COLO668 (cell line): ENCODE measurements around the gene CHCHD6.

Experiments
- DNase-seq: peaks from one replicate; lab custom pipeline; 2025; ENCODE audit not compliant: unreplicated experiment; lab: John Stamatoyannopoulos, UW

CHCHD6 gene

DNA sequence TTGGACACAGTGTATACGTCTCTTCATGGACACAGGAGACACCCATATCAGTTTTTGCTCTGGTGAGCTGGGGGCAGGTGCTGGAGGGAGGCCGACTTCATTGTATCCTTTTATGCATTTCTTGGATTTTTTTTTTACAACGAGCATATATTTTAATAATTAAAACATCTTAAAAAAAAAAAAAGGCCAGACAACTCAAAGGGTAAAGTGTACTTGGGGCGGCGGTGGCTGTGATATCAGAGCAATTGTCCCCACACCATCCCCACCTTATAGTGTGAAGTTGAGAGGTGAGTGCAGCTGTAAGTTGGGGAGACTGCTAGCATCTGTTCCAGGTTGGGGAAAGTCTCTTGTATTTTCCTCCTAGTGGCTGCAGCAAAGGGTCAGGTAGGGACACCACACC, 266.9 kb downstream of the CHCHD6 start:
- no peak for DNase-seq

DNA sequence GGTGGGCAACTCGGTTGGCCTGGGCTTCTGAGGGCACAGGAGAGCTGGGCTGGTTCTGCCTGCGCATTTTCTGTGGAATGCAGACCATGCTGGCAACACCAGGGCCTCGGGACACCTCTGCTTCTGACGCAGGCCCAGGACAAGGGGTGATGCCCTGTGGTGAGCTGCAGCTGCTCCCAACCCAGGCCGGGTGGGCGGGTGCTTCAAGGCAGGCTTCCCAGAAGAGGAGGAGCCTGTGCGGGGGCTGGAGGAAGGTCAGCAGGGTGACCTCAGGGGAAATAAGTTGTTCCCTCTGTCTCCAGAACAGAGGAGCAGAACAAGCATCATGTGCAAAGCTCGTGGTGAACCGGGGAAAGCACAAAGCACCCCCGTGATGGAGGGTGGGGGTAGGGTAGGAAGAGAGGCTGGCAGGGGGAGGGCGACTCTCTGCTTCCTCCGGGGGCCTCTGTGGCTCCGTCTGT, 267.9 kb downstream of the CHCHD6 start:
- no peak for DNase-seq

DNA sequence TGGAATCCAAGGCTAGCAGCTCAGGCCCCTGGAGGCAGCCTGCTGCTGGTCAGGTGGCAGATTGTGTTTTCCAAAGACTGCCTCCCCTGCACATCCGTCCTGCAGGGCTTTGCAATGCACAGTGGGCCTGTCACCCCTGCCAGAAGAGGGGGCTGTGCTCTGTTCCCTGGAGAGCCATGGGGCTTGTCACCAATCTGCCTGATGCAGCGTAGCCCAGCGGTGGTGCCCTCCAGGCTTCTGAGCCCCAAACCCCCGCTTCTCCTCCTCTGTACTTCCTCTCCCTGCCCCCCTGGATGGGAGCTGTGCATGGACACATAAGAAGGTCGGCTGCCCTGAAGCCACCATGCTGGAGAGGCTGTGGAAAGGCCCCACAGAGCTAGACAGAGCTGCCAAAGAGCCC, 268.8 kb downstream of the CHCHD6 start:
- no peak for DNase-seq

DNA sequence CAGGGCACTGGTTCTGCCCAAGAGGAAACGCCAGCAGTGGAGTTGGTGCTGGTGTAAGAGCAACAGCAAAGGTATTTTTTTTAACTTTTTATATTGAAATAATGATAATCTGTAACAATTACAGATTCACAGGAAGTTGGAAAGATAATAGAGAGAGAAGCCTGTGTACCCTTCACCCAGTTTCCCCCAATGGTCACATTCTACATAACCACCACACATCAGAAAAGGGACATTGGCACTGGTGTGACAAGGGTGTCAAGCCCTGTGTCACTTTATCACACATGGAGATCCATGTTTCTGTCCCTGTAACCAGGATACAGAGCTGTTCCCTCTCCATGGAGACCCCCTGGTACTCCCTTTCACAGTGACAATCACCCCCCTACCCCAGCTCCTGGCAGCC, 269.8 kb downstream of the CHCHD6 start:
- no peak for DNase-seq

DNA sequence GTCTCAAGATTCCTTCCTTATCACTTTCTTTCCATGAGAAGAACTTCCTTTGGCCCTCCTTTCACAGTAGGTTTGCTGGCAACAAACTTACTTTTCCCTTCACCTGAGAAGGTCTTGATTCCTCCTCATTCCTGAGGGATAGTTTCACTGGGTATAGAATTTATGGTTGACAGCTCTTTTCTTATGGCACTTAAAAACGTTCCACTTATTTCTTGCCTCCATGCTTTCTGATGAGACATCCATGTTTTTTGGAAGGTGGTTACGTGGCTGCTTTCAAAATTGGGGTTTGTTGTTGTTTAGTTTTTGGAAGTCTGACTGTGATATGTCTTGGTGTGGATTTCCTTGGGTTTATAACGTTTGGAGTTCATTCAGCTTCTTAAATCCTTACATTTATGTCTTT, 270.7 kb downstream of the CHCHD6 start:
- no peak for DNase-seq

DNA sequence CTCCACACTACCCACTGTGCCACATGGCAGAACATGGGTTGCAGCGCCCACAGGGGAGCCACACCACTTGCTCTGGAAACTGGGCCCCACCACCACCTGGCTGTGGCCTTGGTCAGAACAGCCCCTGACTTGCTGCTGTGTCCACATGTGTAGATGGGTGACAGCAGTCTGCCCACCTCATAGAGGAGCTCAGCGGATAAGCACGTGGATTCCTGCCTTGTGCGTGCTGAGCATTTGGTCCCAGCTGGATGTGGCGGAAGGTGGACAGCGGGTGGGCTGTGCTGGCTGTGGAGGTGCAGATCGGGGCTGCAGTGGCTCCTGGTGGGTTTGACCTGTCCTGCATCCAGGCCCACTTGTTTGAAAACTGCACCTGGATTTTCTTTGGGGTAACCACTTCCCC, 272.9 kb downstream of the CHCHD6 start:
- DNase-seq, result no peak

DNA sequence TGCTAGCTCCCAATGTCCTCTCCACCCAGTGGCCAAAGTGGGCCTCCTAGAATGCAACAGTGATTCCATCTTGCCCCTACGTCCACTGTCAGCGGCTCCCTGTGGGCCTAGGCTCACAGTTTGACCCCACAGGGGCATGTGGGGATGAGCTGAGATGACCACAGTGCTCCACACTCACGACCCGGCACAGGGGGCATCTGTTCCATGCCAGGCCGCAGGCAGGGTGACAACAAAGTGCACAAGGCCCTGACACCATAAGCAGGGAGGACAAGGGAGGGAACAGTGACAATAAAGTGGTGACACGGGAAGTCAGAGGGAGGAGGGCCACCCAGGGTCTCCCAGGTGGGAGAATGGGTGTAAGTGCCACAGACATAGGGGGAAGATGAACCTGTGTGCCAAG, 273.8 kb downstream of the CHCHD6 start:
- no peak for DNase-seq

DNA sequence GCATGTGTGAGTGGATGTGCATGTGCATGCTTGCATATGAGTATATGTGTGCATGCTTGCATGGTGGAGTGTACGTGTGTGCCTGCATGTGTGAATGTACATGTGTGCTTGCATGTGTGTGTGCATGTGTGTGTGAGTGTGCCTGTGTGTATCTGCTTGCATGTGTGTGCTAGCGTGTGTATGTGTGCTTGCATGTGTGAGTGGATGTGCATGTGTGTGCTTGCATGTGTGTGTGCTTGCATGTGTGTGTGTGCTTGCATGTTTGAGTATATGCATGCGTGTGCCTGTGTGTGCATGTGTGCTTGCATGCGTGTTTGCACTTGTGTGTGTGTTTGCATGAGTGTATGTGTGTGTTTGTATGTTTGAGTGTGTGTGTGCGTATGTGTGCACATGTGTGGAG, 274.3 kb downstream of the CHCHD6 start:
- no peak for DNase-seq

DNA sequence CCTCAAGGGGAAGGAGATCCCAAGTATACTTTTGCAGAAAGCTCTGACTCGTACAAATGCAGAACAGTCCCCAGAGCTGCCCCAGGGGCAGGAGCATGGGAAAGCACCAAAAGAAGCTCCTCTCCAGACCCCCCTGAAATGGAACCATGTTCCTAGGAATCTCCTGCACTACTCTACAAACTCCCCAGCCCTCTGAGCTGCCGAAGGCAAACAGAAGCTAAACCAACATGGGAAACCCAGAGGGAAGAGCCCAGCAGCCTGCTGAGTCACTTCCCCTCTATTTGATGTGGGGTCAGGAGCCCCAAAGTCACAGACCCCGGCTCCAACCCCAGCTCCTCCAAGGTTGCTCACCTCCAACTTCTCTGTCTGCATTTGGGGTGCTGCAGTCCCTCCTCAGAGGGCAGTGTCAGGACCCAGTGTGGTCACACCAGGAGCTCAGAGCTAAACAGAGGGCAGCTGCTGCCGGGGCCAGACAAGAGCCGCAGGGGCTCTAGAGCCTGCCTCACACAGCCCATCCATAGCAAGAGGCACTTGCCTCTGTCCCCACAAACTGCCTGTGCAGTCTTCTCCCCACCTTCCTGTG, 275.1 kb downstream of the CHCHD6 start:
- no peak for DNase-seq

DNA sequence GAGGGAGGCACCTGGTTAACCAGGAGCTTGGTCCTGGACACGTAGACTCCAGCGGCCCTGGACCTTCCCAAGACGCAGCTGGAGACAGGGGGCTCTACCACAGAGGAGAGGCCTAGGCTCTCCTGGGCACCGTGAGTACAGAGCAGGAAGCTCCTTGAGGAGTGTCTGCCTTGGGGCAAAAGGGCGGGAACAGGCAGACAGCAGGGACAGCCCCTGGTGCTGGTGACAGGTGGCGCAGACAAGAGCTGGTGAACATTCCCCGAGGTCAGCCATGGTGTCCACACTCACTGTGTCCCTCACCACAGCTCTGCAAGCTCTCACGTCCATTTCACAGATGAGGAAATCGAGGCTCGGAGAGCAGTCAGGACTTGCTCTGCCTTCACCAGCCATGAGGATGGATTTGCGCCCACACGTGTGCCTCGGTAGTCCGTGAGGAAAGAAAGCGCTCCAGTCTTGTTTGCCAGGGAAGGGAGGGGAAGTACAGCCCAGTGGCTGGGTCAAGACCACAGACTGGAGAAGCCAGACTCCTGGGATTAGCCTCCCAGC, 276.3 kb downstream of the CHCHD6 start:
- DNase-seq, result no peak

DNA sequence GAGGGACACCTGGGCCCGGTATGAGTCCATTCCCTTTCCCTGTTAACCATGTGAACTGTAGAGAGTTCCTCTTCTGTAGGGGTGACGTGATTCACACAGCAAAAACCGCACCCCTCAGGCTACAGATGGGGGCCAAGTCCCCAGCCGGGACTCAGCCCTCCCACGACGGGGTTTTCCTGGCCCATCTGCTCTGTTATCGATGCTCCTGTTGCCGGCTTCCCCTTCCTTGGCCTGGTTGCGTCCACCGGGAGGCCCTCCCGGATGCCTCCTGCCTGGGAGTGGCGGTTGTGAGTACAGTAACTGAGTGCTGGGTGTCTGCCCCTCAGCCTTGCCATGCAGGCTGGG, 278.1 kb downstream of the CHCHD6 start:
- peak; percentile 24 for DNase-seq

DNA sequence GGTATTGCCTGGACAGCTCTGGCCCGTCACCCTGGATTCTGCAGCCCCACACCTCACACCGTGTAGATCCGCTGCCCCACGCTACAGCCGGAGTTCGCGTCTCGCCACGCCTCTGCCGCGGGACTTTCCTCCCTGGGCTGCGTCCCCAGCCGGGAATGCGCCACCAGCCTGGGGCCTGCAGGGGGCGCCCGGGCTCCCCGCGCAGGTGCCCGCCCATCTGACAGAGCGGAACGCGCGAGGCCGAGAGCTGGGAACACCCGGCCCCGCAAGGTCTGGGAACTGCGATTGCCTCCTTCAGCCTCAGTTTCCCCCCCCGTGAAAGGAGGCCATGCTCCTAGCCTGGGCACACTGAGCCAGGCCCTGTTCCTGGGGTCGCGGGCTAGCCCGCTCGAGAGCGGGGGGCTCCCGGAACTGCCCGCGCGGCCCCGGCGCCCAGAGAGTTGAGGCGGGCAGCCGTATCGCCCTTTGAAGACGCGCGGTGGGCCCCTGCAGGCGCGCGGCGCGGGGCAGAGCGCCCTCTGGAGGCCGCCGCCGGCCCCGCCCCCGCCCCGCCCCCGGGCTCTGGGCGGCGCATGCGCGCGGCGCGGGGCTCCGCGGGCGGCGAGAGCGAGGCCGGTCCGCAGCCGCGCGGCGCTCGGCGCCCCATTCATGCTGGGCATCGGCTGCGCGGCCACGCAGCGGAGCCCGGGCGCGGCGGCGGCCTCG, 278.6 kb downstream of the CHCHD6 start, which contains the start of gene PLXNA1:
Gene PLXNA1 (plus strand): TSS at position 645 of the 705 bp plus-strand sequence. CDS start 5,479 bp downstream, outside the sequence.
- peak; percentile 64 for DNase-seq

DNA sequence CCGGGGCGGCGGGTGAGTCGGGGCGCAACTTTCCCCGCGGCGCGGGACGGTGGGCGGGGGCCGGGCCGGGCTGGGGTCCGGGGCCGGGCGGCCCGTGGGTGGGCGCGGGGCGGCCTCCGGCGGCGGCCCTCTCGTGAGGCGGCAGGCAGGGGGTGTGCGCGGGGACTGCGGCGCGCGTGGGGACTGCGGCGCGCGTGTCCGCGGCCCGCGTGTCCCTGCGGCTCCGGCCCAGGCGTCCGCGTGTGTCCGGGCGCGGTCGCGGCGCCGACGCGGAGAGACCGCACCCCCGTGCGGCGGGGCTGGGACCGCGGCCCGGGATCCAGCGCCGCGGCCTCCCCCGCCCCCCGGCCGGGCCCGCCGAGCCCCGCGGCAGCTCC, 279.2 kb downstream of the CHCHD6 start:
- peak; percentile 17 for DNase-seq

DNA sequence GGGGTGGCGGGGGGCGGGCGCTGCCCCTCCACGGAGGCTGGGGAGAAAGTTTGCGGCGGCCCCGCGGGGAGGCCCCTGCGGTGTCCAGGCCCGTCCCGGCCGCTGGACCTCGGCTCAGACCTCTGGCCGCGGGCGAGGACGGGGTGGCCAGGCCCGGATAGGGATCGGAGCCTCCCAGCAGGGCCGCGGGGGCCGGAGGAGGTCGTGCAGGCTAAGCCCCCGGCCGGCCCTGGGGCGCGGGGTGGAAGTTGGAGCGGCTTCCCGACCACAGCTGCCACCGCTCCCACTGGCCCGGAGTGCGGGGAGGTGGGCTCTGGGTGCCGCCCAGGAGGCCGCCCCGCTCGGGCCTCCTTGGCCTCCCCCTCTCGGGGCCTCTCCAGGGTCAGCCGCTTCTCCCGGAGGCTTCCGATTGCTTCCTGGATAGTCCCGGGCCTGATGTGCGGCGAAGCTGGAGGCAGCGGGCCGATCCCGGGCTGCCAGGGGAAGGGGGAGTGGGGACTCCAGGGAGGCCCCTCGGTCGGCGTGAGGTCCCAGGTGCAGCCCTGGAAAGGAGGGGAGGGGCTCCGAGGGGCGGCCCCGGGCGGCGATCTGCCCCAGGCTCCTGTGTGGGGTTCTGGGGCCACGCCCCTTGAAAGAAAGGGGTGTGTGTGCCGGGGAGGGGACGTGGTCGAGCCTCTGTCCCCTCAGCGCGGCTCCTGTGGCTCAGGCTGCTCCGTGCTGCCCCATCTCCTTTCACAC, 279.8 kb downstream of the CHCHD6 start:
- peak; percentile 10 for DNase-seq

DNA sequence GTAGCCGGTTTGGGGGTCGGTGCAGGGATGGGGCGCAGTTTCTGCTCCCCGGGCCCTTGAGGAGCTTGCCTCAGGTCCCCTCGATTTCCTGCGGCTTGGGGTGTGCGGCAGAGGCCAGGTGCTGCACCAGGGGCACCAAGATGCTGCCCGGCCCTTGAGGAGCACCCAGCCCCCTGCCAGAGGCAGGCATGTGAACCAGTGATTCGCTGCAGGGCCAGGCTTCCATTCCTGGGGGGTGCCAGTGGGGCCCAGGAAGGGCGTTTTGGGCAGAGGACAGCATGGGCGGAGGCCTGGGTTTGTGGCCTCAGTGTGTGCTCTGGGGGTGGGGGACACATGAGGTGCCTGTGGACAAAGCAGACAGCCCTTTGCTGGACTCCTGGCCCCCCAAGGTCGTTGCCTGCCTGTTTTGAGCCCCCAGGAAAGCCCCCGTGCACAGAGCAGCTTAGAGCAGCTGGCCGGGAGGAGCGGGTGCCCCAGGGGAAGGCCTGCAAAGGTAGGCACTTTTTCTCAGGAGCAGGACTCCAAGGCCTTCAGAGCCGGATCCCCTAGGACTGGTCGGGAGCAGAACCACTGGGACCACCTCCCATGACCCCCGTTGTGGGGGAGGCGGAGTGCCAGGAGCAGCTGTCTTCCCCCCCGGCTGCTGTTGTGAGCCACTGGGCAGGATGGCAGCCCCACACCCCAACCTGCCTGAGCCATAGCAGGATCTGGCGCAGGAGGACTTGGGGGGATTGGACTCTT, 280.5 kb downstream of the CHCHD6 start:
- no peak for DNase-seq

DNA sequence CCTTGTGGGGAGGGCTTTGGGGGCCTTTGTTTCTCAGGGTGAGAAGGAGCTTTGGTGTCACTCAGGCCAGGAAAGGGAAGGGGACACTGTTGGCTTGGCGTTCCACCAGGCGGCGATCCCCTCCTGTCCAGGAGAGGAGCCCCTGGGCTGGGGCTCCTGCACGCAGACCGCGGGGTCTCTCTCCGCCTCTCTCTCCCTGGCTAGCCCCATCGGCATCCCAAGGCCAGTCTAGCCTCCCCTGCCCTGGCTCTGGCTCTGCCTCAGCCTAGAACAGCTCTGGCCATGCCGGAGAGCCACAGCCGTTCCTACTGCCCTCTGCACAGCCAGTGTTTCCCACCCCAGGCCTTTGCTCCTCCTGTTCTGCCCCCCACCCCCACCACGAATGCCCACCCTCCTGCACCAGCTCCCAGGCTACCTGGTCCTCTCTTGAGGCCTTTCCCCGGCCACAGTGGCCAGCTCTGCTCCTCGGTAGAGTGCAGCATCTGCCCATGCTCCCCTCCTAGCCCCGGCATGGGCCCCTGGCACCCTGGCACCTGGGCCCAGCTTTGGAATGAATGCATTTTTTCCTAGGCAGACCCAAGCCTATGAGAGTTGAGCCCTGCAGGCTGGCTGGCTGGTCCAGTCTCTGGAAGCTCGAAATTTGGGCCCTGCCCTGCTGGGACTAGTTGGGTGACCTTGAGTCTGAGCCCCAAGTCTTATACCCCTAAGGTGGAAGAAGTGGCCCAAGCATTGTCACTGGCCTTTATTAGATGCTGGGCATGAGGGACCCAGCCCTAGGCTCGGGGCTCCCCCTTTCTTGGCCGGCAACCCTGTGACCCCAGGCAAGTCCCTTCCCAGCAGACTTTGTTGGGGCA, 281.3 kb downstream of the CHCHD6 start:
- no peak for DNase-seq

DNA sequence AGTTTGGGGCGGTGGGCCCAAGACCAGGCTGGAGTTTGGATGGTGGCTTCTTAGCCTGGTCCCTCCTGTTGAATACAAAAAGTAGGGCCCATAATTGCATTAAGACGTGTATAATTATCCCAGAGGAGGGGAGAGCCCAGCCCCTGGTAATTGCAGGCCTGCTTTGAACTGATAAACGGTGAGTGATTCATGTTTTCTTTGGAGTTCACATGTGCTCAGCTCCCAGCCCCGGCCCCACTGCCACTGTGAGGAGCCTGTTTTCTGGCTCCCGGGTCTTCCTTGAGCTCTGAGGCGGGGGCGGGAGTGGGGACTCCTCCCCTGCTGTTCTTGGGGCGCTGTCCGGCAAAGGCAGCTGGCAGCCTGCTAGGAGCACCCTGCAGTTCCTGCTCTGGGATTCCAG, 282.0 kb downstream of the CHCHD6 start:
- no peak for DNase-seq

DNA sequence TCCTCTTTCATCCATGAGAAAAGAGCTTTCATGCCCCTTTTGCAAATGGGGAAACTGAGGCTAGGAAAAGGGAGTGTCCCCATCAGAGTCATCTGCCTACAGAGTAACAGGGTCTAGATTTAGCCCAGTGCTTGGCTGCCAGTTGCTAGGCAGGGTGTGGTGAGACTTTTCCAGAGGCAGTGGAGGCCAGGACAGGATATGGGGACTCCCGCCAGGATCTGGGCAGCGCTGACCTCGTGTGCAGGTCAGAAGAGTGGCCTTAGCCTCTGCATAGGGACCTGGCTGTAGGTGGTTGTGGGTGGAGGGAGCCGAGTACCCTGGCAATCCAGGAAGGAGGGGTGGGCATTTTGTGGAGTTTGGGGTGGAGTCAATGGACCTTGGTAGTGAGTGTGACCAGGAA, 283.1 kb downstream of the CHCHD6 start:
- no peak for DNase-seq

DNA sequence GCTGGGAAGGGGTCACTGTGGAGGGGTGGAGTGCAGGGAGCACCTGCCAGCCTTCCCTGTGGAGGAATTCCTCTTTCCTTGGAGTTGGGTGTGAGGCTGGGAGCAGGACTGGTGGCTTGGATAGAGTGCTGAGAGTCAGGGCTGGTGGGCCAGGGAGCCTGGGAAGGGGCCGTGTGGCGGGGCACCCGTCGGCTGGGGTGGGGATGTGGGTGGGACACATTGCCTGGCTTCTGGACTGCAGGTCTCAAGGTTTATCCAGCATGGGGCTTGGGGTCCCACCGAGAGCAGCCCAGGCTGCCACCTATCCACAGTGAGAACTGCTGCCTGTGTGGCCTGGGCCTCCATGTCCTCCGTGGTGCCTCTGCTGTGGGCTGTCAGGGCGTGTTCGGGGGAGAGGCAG, 283.6 kb downstream of the CHCHD6 start:
- no peak for DNase-seq

DNA sequence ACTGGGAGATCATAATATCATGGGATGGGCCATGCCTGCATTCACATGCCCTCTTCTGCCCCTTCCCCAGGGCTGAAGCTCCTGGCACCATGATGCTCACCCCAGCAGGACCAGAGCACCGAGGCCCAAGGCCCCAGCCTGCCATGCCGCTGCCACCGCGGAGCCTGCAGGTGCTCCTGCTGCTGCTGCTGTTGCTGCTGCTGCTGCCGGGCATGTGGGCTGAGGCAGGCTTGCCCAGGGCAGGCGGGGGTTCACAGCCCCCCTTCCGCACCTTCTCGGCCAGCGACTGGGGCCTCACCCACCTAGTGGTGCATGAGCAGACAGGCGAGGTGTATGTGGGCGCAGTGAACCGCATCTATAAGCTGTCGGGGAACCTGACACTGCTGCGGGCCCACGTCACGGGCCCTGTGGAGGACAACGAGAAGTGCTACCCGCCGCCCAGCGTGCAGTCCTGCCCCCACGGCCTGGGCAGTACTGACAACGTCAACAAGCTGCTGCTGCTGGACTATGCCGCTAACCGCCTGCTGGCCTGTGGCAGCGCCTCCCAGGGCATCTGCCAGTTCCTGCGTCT, 284.5 kb downstream of the CHCHD6 start:
- DNase-seq, result no peak
